Epidermal melanocyte (primary cell): ENCODE results near the gene ZNF236.

ENCODE experiments used
- DNase-seq: peaks from one replicate; pipeline ENCODE4 v3.0.0; 2011; ENCODE audit warnings: low spot score; ENCODE audit not compliant: insufficient read length

Gene ZNF236

DNA sequence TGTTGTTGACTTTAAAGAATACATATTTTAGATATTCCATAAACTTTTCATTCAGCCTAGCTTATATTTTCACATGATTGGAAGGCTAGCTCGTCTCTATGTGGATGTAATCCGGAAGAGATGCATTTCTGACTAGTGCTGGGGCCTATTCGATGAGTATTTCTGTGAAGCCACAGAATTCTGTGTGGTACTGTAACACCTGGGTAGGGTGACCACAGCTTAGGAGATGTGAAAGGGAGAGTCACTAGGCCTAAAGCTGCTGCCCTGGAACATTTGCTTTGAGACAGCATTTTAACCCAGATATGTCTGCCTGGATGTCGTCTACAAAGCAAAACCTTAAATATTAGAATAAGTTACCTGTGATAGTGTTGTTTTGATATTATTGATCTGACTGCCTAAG is 83.5 kb downstream of the ZNF236 start:
- DNase-seq, result no peak

DNA sequence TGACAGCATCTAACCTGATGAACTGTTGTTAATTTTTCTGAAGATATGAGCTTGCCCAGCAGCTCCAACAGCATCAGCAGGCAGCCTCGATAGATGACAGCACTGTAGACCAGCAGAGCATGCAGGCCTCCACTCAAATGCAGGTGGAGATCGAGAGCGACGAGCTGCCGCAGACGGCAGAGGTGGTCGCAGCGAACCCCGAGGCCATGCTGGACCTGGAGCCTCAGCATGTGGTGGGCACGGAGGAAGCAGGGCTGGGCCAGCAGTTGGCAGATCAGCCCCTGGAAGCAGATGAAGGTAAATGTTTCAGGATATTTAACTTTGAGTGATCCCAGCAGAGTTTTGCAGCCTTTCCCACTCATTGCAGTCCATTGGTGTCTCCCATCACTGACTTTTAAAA is 85.9 kb downstream of the ZNF236 start:
- no peak for DNase-seq

DNA sequence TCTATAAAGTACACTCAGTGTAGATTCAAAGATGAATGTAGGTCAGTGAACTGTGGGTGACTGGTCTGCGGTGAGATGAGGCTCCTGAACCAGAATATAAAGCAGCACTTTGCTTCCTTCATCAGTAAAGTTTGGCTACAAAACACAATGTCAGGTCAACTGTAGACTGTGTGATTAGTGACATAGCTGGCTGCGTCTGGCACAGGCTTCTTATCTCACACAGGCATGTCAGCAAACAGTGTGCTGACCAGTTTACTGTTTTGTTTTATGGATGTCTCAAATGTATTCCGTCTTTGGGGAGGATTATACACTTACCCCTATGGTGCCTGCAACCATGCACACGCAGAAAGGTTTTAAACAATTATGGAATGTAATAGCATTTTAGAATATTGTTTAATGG is 87.1 kb downstream of the ZNF236 start:
- no peak for DNase-seq

DNA sequence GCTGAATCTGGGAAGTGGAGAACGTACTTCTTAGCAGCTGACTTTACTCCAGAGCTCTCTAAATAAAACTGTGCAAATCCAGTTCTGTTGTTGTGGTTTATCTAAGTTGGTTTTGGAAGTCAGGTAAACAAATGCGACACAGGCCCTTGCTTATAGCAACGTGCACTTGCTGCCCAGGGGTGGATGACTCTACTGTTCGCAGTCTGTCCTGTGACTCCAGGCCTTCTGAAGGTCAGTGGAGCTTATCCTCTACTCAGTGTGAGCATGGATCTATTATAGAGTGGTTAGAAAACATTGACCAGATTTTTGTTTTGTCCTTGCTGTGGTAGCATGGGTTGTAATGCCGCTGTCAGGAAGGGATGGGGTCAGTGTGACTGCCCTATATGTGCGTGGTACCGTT is 89.1 kb downstream of the ZNF236 start:
- DNase-seq, result no peak

DNA sequence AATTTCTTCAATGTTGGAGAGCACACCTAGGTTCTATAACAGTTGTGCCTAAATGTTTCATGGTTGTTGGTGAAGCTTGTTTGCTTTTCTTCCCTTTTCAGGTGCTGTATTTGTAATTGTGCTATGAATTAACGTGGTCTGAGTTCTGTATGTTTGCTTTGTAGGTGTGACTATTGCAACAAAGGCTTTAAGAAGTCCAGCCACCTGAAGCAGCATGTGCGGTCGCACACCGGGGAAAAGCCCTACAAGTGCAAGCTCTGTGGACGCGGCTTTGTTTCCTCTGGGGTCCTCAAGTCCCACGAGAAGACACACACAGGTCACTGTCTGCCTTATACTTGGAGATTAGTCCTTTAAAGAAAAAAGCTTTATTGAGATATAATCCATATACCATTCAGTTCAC is 91.2 kb downstream of the ZNF236 start:
- no peak for DNase-seq

GRCh38 chr18:76914314-76914713 is 92.0 kb downstream of the ZNF236 start:
- no peak for DNase-seq

- no peak for DNase-seq
These were observed 92.4 kb downstream of the ZNF236 start for GRCh38 chr18:76914796-76915195.

DNA sequence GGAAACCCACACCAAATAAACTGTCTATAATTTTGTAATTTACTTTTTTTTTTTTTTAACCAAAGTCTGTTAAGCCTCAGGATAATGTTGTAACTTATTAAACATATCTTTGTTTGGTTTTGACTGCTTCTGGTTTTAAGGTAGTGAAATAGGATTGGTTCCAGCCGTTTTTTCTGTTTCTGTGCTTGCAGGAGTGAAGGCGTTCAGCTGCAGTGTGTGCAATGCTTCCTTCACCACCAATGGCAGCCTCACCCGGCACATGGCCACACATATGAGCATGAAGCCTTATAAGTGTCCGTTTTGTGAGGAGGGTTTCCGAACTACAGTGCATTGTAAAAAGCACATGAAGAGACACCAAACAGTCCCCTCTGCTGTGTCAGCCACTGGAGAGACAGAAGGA is 93.1 kb downstream of the ZNF236 start:
- DNase-seq, result no peak

DNA sequence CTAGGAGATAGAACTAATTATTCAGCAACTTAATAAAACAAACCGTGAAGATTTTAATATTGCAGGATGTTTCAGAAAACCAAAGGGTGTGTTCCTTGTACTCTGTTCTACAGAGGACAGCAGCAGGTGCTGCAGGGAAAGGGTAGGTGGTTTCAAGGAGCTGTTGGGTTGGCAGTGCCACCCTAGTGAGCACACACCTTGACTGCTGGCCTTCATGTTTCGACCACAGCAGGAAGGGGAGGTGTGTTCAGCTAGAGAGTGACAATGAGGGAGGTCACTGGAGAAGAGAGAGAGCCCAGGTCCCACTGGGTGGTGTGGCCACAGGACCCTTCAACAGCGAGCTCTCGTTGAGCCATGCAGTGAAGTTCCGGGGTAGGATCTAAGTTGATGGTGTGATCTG is 98.6 kb downstream of the ZNF236 start:
- no peak for DNase-seq

- DNase-seq, result no peak
These were observed 99.8 kb downstream of the ZNF236 start for GRCh38 chr18:76922107-76922506.

GRCh38 chr18:76923485-76924085 is 101.2 kb downstream of the ZNF236 start:
- no peak for DNase-seq

GRCh38 chr18:76925501-76925900 is 103.1 kb downstream of the ZNF236 start:
- no peak for DNase-seq

DNA sequence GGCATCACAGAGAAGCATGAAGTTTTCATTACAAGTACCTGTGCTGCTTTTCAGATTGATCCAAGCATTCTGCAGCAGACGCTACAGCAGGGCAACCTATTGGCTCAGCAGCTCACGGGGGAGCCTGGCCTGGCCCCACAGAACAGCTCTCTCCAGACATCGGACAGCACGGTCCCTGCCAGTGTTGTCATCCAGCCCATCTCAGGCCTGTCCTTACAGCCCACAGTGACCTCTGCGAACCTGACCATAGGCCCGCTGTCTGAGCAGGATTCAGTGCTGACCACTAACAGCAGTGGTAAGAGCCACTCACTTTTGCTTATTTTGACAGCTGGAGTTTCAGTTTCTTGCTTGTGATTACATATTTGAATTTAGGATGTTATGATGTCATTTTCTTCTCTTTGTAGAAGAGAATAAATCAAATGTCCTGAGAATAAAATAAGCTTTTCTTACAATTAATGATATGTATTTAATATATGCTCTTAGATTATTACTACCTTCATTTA is 104.9 kb downstream of the ZNF236 start:
- DNase-seq, result no peak

DNA sequence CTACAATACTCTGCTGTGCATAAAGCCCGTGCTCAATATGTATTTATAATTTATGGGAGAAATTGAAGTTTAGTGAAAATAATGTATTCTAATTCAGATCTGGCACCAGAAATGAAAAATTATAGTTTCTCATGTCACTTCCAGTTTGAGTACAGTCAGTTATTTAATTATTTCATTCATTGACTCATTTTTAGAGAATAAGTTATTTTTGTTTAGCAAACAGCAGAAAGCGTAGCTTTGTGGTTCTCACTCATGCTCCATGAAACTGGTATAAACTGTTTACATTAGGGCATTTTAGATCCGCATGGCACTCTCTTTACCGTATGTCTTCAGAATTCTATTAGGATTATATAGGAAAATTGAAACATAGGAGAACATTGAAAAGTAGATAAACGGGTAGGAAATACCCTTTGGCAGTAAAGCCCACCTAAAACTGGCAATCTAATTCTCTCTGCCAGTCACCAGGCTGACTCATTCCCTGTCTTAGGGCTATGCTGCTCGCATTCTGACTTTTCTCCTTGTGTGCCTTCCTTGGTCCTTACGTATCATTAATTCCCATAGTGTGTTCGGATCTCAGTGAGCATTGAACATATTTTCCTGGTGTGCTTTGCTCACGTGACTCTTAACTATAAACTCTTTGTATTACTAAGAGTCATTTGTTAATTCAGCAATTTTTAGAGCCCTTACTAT is 106.0 kb downstream of the ZNF236 start:
- no peak for DNase-seq

DNA sequence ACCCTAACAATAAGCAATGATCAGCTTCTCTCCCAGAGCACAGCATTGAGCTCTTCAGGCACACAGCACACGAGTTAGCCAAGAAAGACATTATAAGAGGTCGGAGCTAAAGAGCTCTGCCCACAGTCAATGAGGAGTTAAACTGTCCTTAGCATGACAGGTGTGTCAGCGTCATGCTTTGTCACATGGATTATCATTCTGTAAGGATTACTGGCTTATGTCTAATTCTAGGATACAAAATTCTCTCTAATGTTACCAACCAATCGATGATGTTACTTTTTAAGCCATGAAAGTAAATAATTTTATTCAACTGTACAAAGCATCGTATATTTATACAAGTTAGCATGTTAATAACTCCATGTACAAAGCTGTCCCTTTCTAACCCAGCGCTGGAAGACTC is 108.8 kb downstream of the ZNF236 start:
- DNase-seq, result no peak

DNA sequence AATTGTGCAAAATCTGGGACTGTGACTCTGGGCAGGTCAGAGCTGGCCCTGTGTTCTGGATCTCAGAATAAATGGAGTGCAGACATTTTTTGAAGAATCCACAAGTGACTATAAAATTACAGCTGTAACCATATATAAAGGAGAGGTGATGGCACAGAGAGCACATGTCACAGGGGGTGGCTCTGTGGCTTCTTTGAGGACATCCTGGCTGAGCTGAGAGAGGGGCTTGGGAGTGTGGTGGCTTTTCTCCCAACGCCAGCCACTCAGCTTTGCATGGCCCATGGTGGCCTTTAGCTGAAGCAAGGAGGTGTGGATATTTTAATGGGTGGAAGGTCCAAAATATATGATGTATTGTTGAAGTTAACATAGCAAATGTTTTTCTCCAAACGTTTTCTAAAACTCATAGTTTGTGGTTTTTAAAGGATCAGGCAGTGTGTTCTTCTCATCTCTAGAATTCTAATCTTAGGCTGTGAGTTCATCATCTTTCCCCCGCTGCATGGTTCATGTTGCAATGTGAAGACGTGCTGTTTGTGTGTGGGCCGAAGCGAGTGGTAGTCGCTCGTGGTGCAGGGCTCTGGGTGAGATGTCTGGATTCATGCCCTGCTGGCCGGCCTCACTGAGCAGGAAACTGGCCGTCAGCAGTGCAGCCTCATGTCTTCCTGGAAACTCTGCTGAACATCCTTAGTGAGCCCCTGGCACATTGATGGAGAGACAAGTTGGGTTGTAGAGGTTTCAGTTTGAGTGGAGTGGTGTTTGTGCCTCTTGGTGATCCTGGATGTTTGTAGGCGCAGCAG is 109.9 kb downstream of the ZNF236 start:
- DNase-seq, result no peak

- no peak for DNase-seq
These were observed 113.5 kb downstream of the ZNF236 start for GRCh38 chr18:76935722-76936337.

- DNase-seq, result no peak
These were observed 114.5 kb downstream of the ZNF236 start for GRCh38 chr18:76936877-76937276.

- no peak for DNase-seq
These were observed 115.2 kb downstream of the ZNF236 start for GRCh38 chr18:76937597-76937996.

DNA sequence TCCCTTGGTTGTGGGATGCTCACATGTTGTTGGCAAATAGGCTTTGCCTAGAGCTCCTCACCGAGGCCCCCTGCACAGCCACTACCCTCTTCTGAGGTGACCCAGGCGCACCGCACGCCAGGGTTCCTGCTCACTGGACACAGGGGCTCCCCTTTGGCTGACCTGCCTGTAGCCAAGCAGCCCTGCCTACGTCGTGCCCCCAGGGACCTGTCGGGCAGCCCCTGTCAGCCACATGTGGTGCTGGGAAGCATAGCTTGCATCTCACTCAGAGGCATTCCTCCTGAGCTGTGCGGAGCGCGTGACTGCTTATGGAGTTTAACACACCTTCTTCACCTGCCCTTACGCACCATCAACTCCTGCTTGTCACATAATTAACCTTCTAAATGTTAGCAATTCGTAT is 116.3 kb downstream of the ZNF236 start:
- no peak for DNase-seq

DNA sequence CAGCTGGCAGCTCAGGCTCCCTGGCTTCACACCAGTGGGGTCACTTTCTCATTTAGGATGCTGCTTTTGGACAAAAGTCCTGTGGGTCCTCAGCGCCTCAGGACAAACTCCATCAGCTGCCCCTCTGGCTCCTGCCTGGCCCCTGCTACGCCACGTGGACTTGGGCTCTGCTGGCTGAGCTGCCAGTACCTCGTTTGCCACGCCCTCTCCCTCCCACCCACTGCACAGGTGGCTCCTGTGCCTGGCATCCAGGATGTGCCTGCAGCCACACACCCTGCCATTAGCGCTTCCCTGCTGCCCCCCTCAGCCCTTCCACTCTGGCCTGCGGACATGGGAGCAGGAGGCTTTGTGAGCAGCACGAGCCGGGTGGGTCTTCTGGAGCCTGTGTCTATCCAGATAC is 118.9 kb downstream of the ZNF236 start:
- no peak for DNase-seq
